ENCODE data around the gene PRSS50. TPM values are rescaled to one million over a fixed set of nuclear protein-coding genes. Genes with fewer than 3 reads are reported as not detected.

PRSS50 gene
- polyA plus RNA-seq, 1 of the 3 experiments (the other 2 are of a cell fraction) = not detected

DNA sequence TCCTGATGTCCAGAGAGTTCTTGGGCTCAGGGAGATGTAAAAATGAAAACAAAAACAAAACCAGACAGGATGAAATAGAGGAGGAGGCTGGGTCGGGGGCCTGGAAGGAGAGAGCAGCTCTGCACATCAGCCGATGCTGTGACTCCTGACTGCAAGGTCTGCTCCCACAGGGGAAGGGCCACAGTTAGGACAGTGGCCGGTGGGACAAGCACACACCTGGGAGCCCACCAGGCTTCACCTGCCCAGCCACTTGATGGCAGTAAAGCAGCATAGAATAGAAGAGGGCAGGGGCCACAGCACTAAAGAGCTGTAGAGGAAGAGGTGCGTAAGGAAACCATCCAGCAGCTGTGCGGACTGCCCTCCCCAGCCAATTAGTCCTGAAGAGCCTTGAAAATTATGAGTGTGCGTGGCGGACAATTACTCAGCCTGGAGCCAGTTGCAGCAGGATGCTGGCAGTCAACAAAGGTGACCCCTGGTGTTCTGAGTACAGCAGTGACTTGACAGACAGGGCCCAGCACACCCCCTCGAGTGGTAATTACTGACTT, 54.0 kb downstream of the PRSS50 start:
- Histone ChIP-seq H3K9me2 (no peaks in the 10 kb centered on the region), H4K20me1 (ENCODE audit: insufficient read depth) (no peaks in the 10 kb centered on the region), H3K4me3 (ENCODE audit: low read depth in 2 of 2, low read length in 1 of 2) (no peak overlapping the region), H3K79me2 (ENCODE audit: insufficient read depth) (no peaks in the 10 kb centered on the region), H3K9me3 (no peaks in the 10 kb centered on the region), H3F3A (replicated peaks; ENCODE audit: insufficient read depth) (no peaks in the 10 kb centered on the region), H3K36me3 (replicated peaks in 1 of 2; ENCODE audit: control insufficient read depth in 1 of 2, insufficient read depth in 2 of 2, low read length in 1 of 2) (no peaks in the 10 kb centered on the region), H3K27ac (ENCODE audit: low read depth in 2 of 2, low read length in 1 of 2) (peak overlapping the region in 1 of 2 experiments; percentile 16; a peak in 1 of 4 replicates), H3K27me3 (ENCODE audit: insufficient read depth) (no peaks in the 10 kb centered on the region), H3K9ac (no peak overlapping the region), H2AFZ (ENCODE audit: low read depth) (no peak overlapping the region), H3K4me2 (no peak overlapping the region), H3K4me1 (ENCODE audit: control insufficient read depth in 1 of 2, insufficient read depth in 2 of 2, low read depth in 1 of 2, low read length in 1 of 2) (peaks cover 0 to 72% of the 10 kb centered on the region in 2 experiments; a peak in 1 of 4 replicates)
- ChIA-PET CTCF (interaction anchor here (0.7 to 5.1 kb wide), 14 partner anchors 9 to 335 kb away, joined by 3 to 54 read pairs (median 5); partner anchors contain the start of genes ALS2CL and TMIE), POLR2A (interaction anchor here (0.9 kb wide), 1 partner anchor 39 kb away, joined by 3 read pairs; no protein-coding TSS in a partner anchor)
- TF ChIP-seq RAD21 (IDR thresholded peaks at IDR 0.05; ENCODE audit: low read length) (peak; percentile 51), MXI1 (IDR thresholded peaks at IDR 0.05; ENCODE audit: low read depth, low read length) (0 out of 2 replicates have a peak, but pooled peaks have one; percentile 3), FOXM1 (IDR thresholded peaks at IDR 0.05; ENCODE audit: low read depth) (no peak), JUND (IDR thresholded peaks at IDR 0.05) (no peak)
- TF ChIP-seq, protein P1, sequence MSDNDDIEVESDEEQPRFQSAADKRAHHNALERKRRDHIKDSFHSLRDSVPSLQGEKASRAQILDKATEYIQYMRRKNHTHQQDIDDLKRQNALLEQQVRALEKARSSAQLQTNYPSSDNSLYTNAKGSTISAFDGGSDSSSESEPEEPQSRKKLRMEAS (IDR thresholded peaks at IDR 0.05; ENCODE audit: low read depth) = no peak
- DNase-seq = peak; percentile 59
- 61% methylated on average over 8 of the region's 8 CpGs for WGBS (ENCODE audit: low lambda C conversion rate)

DNA sequence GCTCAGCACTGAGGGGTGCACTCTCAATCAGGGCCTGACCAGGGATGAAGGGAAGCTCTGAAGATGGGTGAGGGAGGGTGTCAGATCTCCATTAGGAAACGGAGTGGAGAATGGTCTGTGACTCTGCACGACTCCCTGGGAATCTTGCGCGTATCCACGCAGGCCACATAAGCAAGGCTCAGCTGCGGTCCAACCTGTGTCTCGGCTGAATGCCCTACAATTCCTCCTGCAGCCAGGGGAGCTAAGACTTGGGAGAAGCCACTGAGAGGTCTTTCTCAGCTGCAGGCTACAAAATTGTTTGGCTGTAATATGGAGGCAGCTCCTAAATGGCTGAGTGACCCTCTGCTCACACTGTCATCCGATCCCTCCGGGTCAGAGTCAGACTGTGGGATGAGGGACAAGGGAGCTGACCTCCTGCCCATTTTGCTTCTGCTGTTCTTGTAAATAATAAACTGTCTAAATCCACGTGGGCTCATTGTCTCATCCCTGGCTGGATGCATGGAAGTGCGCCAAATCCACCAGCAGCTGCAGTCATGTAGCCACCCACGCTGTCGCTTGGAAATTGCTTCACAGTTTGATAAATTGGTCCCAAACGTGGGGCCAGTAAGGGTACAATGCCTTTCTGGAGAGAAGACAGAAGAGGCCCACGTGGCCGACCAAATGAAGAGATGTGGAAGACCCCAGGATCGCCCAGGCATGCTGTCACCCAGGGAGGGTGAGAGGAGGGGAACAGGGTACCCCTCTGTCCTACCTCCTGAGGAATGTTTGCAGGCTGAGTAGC, 54.7 kb downstream of the PRSS50 start:
- WGBS (ENCODE audit: low lambda C conversion rate) = 63% methylated on average over 15 of the region's 17 CpGs
- Histone ChIP-seq H3K9ac (no peak overlapping the region), H3K4me2 (no peak overlapping the region), H3K27me3 (ENCODE audit: insufficient read depth) (no peaks in the 10 kb centered on the region), H3K27ac (ENCODE audit: low read depth in 2 of 2, low read length in 1 of 2) (peak overlapping the region in 1 of 2 experiments; percentile 9; a peak in 1 of 4 replicates), H3K4me3 (ENCODE audit: low read depth in 2 of 2, low read length in 1 of 2) (no peak overlapping the region), H3K4me1 (ENCODE audit: control insufficient read depth in 1 of 2, insufficient read depth in 2 of 2, low read depth in 1 of 2, low read length in 1 of 2) (peaks cover 0 to 72% of the 10 kb centered on the region in 2 experiments; a peak in 1 of 4 replicates), H3K36me3 (replicated peaks in 1 of 2; ENCODE audit: control insufficient read depth in 1 of 2, insufficient read depth in 2 of 2, low read length in 1 of 2) (no peaks in the 10 kb centered on the region), H3K79me2 (ENCODE audit: insufficient read depth) (no peaks in the 10 kb centered on the region), H3K9me3 (no peaks in the 10 kb centered on the region), H3K9me2 (no peaks in the 10 kb centered on the region), H2AFZ (ENCODE audit: low read depth) (no peak overlapping the region), H3F3A (replicated peaks; ENCODE audit: insufficient read depth) (no peaks in the 10 kb centered on the region), H4K20me1 (ENCODE audit: insufficient read depth) (no peaks in the 10 kb centered on the region)
- TF ChIP-seq, protein P2, sequence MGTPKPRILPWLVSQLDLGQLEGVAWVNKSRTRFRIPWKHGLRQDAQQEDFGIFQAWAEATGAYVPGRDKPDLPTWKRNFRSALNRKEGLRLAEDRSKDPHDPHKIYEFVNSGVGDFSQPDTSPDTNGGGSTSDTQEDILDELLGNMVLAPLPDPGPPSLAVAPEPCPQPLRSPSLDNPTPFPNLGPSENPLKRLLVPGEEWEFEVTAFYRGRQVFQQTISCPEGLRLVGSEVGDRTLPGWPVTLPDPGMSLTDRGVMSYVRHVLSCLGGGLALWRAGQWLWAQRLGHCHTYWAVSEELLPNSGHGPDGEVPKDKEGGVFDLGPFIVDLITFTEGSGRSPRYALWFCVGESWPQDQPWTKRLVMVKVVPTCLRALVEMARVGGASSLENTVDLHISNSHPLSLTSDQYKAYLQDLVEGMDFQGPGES (IDR thresholded peaks at IDR 0.05; ENCODE audit: low read depth, low read length) = no peak
- TF ChIP-seq MXI1 (IDR thresholded peaks at IDR 0.05; ENCODE audit: low read depth, low read length) = 0 out of 2 replicates have a peak, but pooled peaks have one; percentile 31
- POLR2A ChIA-PET = no interaction called here
- CTCF ChIA-PET = interaction anchor here (0.6 to 5.1 kb wide), 10 partner anchors 10 to 273 kb away, joined by 3 to 54 read pairs (median 5); partner anchors contain the start of gene ALS2CL
- peak; percentile 27 for DNase-seq

Small RNAs within 50 kb of the gene (small RNA-seq; reads per million reads assigned to genes)
- 0 to 1.1 (median 0) reads per million in 7 experiments for gene PRSS45

Other genes starting within 250 kb of the PRSS50 start
- gene RTP3, start 219.9 kb downstream of the PRSS50 start, polyA plus RNA-seq (2012; rRNA removed) = not detected in 2 replicates
- 0.13 and 0.23 TPM in 2 replicates for gene LRRC2, start 151.6 kb downstream of the PRSS50 start, polyA plus RNA-seq (2012; rRNA removed)
- gene FAM240A, start 105.3 kb downstream of the PRSS50 start, polyA plus RNA-seq (2012; rRNA removed) = not detected in 2 replicates
- gene ALS2CL, start 24.2 kb downstream of the PRSS50 start, polyA plus RNA-seq (2012; rRNA removed) = 0.18 and 0.58 TPM in 2 replicates
- 0.03 and 0.10 TPM in 2 replicates for gene TMIE, start 16.5 kb downstream of the PRSS50 start, polyA plus RNA-seq (2012; rRNA removed)
- not detected in 2 replicates for gene MYL3, start 145.6 kb upstream of the PRSS50 start, polyA plus RNA-seq (2012; rRNA removed)
- gene PTH1R, start 159.9 kb upstream of the PRSS50 start, polyA plus RNA-seq (2012; rRNA removed) = 0.07 and 0.34 TPM in 2 replicates